Measurements from ENCODE around the gene OR13A1.
"Not testable (repeated sequence)": the region's sequence is repeated elsewhere in the genome, so short reads cannot be mapped to it uniquely, and the experiment has no call there.

The OR13A1 gene

DNA sequence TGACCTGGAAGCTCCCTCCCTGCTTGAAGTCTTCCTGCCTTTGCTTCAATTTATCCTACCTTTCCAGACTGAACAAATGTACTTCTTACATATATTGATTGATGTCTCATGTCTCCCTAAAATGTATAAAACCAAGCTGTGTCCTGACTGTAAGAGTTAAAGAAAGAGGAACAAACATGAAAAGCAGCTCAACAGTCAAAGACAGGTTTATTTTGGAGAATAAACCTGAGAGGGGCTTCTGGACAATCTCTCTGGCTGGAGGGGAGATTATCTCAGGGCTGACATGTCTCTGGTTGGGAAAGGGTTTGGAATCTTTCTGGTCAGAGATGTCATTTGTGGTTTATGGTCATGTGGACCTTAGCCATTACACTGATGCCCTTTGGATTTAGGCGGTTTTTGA lies 41.0 kb downstream of the OR13A1 start:
- no peak overlapping the region for H3K4me3 ChIP-seq (ENCODE audit: low read depth, low read length)
- TF ChIP-seq, protein P1, sequence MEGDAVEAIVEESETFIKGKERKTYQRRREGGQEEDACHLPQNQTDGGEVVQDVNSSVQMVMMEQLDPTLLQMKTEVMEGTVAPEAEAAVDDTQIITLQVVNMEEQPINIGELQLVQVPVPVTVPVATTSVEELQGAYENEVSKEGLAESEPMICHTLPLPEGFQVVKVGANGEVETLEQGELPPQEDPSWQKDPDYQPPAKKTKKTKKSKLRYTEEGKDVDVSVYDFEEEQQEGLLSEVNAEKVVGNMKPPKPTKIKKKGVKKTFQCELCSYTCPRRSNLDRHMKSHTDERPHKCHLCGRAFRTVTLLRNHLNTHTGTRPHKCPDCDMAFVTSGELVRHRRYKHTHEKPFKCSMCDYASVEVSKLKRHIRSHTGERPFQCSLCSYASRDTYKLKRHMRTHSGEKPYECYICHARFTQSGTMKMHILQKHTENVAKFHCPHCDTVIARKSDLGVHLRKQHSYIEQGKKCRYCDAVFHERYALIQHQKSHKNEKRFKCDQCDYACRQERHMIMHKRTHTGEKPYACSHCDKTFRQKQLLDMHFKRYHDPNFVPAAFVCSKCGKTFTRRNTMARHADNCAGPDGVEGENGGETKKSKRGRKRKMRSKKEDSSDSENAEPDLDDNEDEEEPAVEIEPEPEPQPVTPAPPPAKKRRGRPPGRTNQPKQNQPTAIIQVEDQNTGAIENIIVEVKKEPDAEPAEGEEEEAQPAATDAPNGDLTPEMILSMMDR (IDR thresholded peaks at IDR 0.05; ENCODE audit: low read depth, low read length, missing control alignments), result no peak
- DNase-seq (ENCODE audit: low read depth), result no peak
- in situ Hi-C loops (cut with HindIII; ENCODE audit: low sequenced_read_pairs), result no loop called here

DNA sequence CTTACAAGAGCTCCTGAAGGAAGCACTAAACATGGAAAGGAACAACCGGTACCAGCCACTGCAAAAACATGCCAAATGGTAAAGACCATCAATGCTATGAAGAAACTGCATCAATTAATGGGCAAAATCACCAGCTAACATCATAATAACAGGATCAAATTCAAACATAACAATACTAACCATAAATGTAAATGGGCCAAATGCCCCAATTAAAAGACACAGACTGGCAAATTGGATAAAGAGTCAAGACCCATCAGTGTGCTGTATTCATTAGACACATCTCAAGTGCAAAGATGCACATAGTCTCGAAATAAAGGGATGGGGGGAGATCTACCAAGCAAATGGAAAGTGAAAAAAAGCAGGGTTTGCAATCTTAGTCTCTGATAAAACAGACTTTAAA lies 47.6 kb downstream of the OR13A1 start:
- DNase-seq (ENCODE audit: low read depth); in situ Hi-C loops (cut with HindIII; ENCODE audit: low sequenced_read_pairs); H3K4me3 ChIP-seq (ENCODE audit: low read depth, low read length): not testable (repeated sequence)

GRCh38 chr10:45265996-45266395 lies 49.4 kb downstream of the OR13A1 start:
- no peak for DNase-seq (ENCODE audit: low read depth)
- TF ChIP-seq, protein P1 (IDR thresholded peaks at IDR 0.05; ENCODE audit: low read depth, low read length, missing control alignments), result no peak
- no peak overlapping the region for H3K4me3 ChIP-seq (ENCODE audit: low read depth, low read length)
- in situ Hi-C loops (cut with HindIII; ENCODE audit: low sequenced_read_pairs), result no loop called here

GRCh38 chr10:45261946-45262345 lies 53.5 kb downstream of the OR13A1 start:
- no peak overlapping the region for H3K4me3 ChIP-seq (ENCODE audit: low read depth, low read length)
- TF ChIP-seq, protein P1 (IDR thresholded peaks at IDR 0.05; ENCODE audit: low read depth, low read length, missing control alignments), result no peak
- in situ Hi-C loops (cut with HindIII; ENCODE audit: low sequenced_read_pairs), result no loop called here
- no peak for DNase-seq (ENCODE audit: low read depth)

- no peak overlapping the region for H3K4me3 ChIP-seq (ENCODE audit: low read depth, low read length)
- in situ Hi-C loops (cut with HindIII; ENCODE audit: low sequenced_read_pairs), result no loop called here
- TF ChIP-seq, protein P1 (IDR thresholded peaks at IDR 0.05; ENCODE audit: low read depth, low read length, missing control alignments), result no peak
- DNase-seq (ENCODE audit: low read depth), result no peak
Measured at GRCh38 chr10:45261243-45261775, 54.1 kb downstream of the OR13A1 start.

GRCh38 chr10:45260635-45261034 lies 54.8 kb downstream of the OR13A1 start:
- H3K4me3 ChIP-seq (ENCODE audit: low read depth, low read length); in situ Hi-C loops (cut with HindIII; ENCODE audit: low sequenced_read_pairs); DNase-seq (ENCODE audit: low read depth): not testable (repeated sequence)

GRCh38 chr10:45259786-45260495 lies 55.5 kb downstream of the OR13A1 start:
- H3K4me3 ChIP-seq (ENCODE audit: low read depth, low read length); in situ Hi-C loops (cut with HindIII; ENCODE audit: low sequenced_read_pairs); DNase-seq (ENCODE audit: low read depth): not testable (repeated sequence)

GRCh38 chr10:45257600-45257999 lies 57.8 kb downstream of the OR13A1 start:
- in situ Hi-C loops (cut with HindIII; ENCODE audit: low sequenced_read_pairs), result no loop called here

More at GRCh38 chr10:45257600-45257999, 57.8 kb downstream of the OR13A1 start:
- H3K4me3 ChIP-seq (ENCODE audit: low read depth, low read length), result no peak overlapping the region
- TF ChIP-seq, protein P1 (IDR thresholded peaks at IDR 0.05; ENCODE audit: low read depth, low read length, missing control alignments), result no peak
- no peak for DNase-seq (ENCODE audit: low read depth)

Measured in astrocyte of the cerebellum (primary cell).